Measurements from ENCODE around the gene ZNF536. TPM values are rescaled to one million over a fixed set of nuclear protein-coding genes. Genes with fewer than 3 reads are reported as not detected.

ZNF536 gene
- total RNA-seq, 1 experiment from 2014 or later, result not detected

GRCh38 chr19:30580673-30581072, 208.5 kb downstream of the ZNF536 start:
- ATAC-seq, result no peak
- Histone ChIP-seq H2AFZ (ENCODE audit: low read length) (no peak overlapping the region), H3K4me3 (ENCODE audit: low read length) (no peak overlapping the region), H3F3A (ENCODE audit: low read length, unreplicated experiment) (no peaks in the 10 kb centered on the region), H3K79me2 (ENCODE audit: low read length) (no peaks in the 10 kb centered on the region), H3K9me2 (replicated peaks; ENCODE audit: low read length) (no peaks in the 10 kb centered on the region), H4K20me1 (ENCODE audit: low read length) (no peaks in the 10 kb centered on the region), H3K4me1 (ENCODE audit: insufficient read depth, low read length) (no peaks in the 10 kb centered on the region), H3K9ac (ENCODE audit: low read length) (no peak overlapping the region), H3K27me3 (ENCODE audit: low read length) (no peaks in the 10 kb centered on the region), H3K9me3 (ENCODE audit: low read length) (no peaks in the 10 kb centered on the region), H3K36me3 (ENCODE audit: low read depth, low read length) (no peaks in the 10 kb centered on the region), H3K4me2 (ENCODE audit: low read length) (no peak overlapping the region), H3K27ac (ENCODE audit: low read length) (no peak overlapping the region)
- CTCF ChIA-PET, result no interaction called here
- BruUV-seq (replicated peaks), result no TSS peak
- DNase-seq, result no peak
- TF ChIP-seq EZH2 (IDR thresholded peaks at IDR 0.05; ENCODE audit: low read length, unreplicated experiment) (no peak), EZH2phosphoT487 (IDR thresholded peaks at IDR 0.05; ENCODE audit: borderline replicate concordance, low read length) (no peak), CTCF (conservative IDR thresholded peaks at IDR 0.05; ENCODE audit: low read depth, low read length) (no peak)
- intact Hi-C loops (cut with micrococcal nuclease), result no loop called here
- POLR2A ChIA-PET (ENCODE audit: unreplicated experiment), result no interaction called here

- CTCF ChIA-PET, result interaction anchor here (0.6 kb wide), 1 partner anchor 277 kb away, joined by 3 read pairs; no protein-coding TSS in a partner anchor
Observed at GRCh38 chr19:30584090-30584489, 211.9 kb downstream of the ZNF536 start.

More at GRCh38 chr19:30584090-30584489, 211.9 kb downstream of the ZNF536 start:
- Histone ChIP-seq H3K9ac (ENCODE audit: low read length) (no peak overlapping the region), H3K4me3 (ENCODE audit: low read length) (no peak overlapping the region), H3K4me1 (ENCODE audit: insufficient read depth, low read length) (no peaks in the 10 kb centered on the region), H3K27ac (ENCODE audit: low read length) (no peak overlapping the region), H3K4me2 (ENCODE audit: low read length) (no peak overlapping the region), H4K20me1 (ENCODE audit: low read length) (no peaks in the 10 kb centered on the region), H3K36me3 (ENCODE audit: low read depth, low read length) (no peaks in the 10 kb centered on the region), H3K9me3 (ENCODE audit: low read length) (no peaks in the 10 kb centered on the region), H3K27me3 (ENCODE audit: low read length) (no peaks in the 10 kb centered on the region), H3K9me2 (replicated peaks; ENCODE audit: low read length) (no peaks in the 10 kb centered on the region), H2AFZ (ENCODE audit: low read length) (no peak overlapping the region), H3K79me2 (ENCODE audit: low read length) (no peaks in the 10 kb centered on the region), H3F3A (ENCODE audit: low read length, unreplicated experiment) (no peaks in the 10 kb centered on the region)
- no peak for TF ChIP-seq CTCF (conservative IDR thresholded peaks at IDR 0.05; ENCODE audit: low read depth, low read length)
- no peak for TF ChIP-seq EZH2phosphoT487 (IDR thresholded peaks at IDR 0.05; ENCODE audit: borderline replicate concordance, low read length)
- no peak for TF ChIP-seq EZH2 (IDR thresholded peaks at IDR 0.05; ENCODE audit: low read length, unreplicated experiment)
- no TSS peak for BruUV-seq (replicated peaks)
- ATAC-seq (no peak), DNase-seq (no peak)
- intact Hi-C loops (cut with micrococcal nuclease), result no loop called here
- POLR2A ChIA-PET (ENCODE audit: unreplicated experiment), result no interaction called here
